AG04450 (cell line): ENCODE data around the gene ST8SIA2. TPM values are rescaled to one million over a fixed set of nuclear protein-coding genes. Genes with fewer than 3 reads are reported as not detected.
A peak's percentile ranks its signal among the peaks of the same experiment; 100 is the strongest.

ENCODE experiments used
- CTCF ChIA-PET: fragments of 300-600, 350-600 bp; formaldehyde crosslinking; extraction: SDS; loops from one replicate; lab custom pipeline; 2022; ENCODE audit warnings: antibody characterized with exemption, inconsistent platforms; lab: Charles Lee
- POLR2A ChIA-PET: fragments of 350-600 bp; formaldehyde crosslinking; extraction: SDS; loops from one replicate; lab custom pipeline; 2021; ENCODE audit warnings: antibody characterized with exemption, inconsistent platforms; lab: Yijun Ruan, JAX
- DNase-seq: peaks from one replicate; pipeline ENCODE4 v3.0.0-alpha.2; 2011; ENCODE audit warnings: low read depth, low spot score
- H3K27ac ChIP-seq: one replicate; pipeline ENCODE4 v1.5.1; 2012; ENCODE audit warnings: low read depth, low read length, control low read depth
- H3K27me3 ChIP-seq: one replicate; pipeline ENCODE4 v1.6.0; 2012; ENCODE audit warnings: low read length; ENCODE audit not compliant: control insufficient read depth, insufficient read depth
- H3K4me3 ChIP-seq: 2 replicates; pipeline ENCODE4 v1.5.1; 2011; ENCODE audit warnings: mild to moderate bottlenecking, low read depth, low read length, control low read depth
- H3K9me3 ChIP-seq: 2 replicates; pipeline ENCODE4 v1.5.1; 2012; ENCODE audit warnings: low read length; ENCODE audit not compliant: control insufficient read depth, insufficient read depth
- polyA plus RNA-seq: library from polyadenylated mRNA; depleted of rRNA; stranded (reverse); fragments of >200 nt; gene quantifications from 2 replicates; pipeline ENCODE4 v1.2.3, GENCODE V29; 2011
- TF ChIP-seq, protein P1 (sequence below): IDR thresholded peaks from 2 replicates; pipeline ENCODE4 v1.5.1; 2011; ENCODE audit warnings: low read depth, low read length, control low read depth, inconsistent platforms

The ST8SIA2 gene
- polyA plus RNA-seq, 1 experiment, result 0.21 TPM

DNA sequence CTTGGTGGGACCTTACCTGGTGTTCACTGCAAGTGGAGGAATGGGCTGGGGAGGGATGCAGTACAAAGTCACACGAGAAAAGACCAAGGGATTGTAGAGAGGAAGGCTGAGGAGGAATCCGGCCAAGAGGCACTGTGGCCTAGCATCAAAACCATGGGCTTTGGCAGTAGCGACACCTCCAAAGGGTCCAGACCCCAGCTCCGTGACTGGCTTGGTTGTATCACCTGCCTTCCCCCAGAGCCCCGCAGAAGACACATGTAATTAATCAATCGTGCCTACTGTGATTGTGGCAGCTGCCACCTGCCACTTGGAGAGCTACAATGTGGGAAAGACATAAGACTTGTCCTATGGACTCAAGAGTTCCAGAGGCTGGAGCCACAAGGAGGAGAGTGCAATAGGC, 54.7 kb downstream of the ST8SIA2 start:
- no peak overlapping the region for H3K27ac ChIP-seq
- no peak overlapping the region for H3K4me3 ChIP-seq
- CTCF ChIA-PET, result no interaction called here
- DNase-seq, result no peak
- peaks cover 2% of the 10 kb centered on the region for H3K27me3 ChIP-seq
- POLR2A ChIA-PET, result no interaction called here
- H3K9me3 ChIP-seq, result no peaks in the 10 kb centered on the region
- TF ChIP-seq, protein P1, sequence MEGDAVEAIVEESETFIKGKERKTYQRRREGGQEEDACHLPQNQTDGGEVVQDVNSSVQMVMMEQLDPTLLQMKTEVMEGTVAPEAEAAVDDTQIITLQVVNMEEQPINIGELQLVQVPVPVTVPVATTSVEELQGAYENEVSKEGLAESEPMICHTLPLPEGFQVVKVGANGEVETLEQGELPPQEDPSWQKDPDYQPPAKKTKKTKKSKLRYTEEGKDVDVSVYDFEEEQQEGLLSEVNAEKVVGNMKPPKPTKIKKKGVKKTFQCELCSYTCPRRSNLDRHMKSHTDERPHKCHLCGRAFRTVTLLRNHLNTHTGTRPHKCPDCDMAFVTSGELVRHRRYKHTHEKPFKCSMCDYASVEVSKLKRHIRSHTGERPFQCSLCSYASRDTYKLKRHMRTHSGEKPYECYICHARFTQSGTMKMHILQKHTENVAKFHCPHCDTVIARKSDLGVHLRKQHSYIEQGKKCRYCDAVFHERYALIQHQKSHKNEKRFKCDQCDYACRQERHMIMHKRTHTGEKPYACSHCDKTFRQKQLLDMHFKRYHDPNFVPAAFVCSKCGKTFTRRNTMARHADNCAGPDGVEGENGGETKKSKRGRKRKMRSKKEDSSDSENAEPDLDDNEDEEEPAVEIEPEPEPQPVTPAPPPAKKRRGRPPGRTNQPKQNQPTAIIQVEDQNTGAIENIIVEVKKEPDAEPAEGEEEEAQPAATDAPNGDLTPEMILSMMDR, result no peak

DNA sequence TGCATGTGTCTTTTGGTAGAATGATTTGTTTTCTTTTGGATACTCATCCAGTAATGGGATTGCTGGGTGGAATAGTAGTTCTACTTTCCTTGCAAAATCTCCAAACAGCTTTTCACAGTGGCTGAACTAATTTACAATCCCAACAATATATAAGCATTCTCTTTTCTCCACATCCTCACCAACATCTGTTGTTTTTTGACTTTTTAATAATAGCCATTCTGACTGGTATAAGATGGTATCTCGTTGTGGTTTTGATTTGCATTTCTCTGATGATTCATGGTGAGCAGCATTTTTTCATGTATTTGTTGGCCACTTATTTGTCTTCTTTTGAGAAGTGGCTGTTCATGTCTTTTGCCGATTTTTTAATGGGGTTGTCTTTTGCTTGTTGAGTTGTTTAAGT, 55.8 kb downstream of the ST8SIA2 start:
- no peak overlapping the region for H3K27ac ChIP-seq
- CTCF ChIA-PET, result no interaction called here
- H3K4me3 ChIP-seq, result no peak overlapping the region
- POLR2A ChIA-PET, result no interaction called here
- H3K27me3 ChIP-seq, result peaks cover 2% of the 10 kb centered on the region
- DNase-seq, result no peak
- H3K9me3 ChIP-seq, result no peaks in the 10 kb centered on the region
- TF ChIP-seq, protein P1, result no peak

DNA sequence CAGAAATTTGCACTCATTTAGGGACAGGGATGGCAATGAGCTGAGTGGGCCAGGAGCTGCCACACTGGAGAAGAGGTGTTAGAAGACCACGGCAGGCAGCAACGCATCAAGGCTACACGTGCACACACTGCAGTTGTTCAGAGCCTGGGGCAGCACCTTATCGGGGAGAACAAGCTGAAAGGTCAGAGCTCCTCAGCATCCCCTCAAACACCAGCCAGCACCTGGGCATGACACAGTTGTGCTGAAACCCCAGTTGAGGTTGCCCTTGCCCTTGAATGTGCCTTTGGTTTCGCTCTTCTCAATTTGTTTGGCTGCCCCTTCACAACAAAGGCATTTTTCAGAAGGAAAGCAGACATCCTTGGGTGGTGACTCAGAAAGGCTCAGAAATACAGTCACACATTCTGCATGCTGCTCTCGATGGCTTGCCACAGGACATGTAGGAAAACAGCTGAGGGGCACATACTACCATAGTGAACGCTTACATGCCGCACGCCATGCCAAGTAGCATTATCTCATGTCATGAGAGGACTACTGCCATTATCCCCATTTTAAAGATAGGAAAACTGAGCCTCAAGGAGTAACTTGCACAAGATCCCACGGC, 57.6 kb downstream of the ST8SIA2 start:
- H3K9me3 ChIP-seq, result no peaks in the 10 kb centered on the region
- peak overlapping the region; percentile 21 for H3K27ac ChIP-seq
- H3K4me3 ChIP-seq, result no peak overlapping the region
- H3K27me3 ChIP-seq, result peaks cover 2% of the 10 kb centered on the region
- DNase-seq, result peak; percentile 7
- POLR2A ChIA-PET, result no interaction called here
- CTCF ChIA-PET, result no interaction called here
- TF ChIP-seq, protein P1, result no peak

DNA sequence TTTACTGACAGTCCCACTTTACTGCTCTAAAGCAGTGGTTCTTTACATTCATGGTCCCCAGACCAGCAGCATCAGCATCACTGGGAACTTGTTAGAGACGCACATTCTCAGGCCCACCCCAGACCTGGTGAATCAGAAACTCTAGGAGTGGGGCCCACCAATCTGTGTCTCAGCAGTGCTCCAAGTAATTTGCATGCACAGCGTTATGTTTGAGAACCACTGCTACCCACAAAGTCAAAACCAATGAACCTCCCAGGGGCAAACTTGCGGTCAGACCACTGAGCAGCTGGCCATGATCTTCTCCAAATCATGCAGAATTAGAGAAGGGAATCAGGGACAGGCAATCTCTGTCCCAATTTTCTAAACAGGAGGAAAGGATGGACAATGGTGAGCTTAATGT, 58.5 kb downstream of the ST8SIA2 start:
- H3K27ac ChIP-seq, result no peak overlapping the region
- H3K9me3 ChIP-seq, result no peaks in the 10 kb centered on the region
- no peak overlapping the region for H3K4me3 ChIP-seq
- ChIA-PET POLR2A (no interaction called here), CTCF (no interaction called here)
- peaks cover 2% of the 10 kb centered on the region for H3K27me3 ChIP-seq
- DNase-seq, result no peak
- TF ChIP-seq, protein P1, result no peak

DNA sequence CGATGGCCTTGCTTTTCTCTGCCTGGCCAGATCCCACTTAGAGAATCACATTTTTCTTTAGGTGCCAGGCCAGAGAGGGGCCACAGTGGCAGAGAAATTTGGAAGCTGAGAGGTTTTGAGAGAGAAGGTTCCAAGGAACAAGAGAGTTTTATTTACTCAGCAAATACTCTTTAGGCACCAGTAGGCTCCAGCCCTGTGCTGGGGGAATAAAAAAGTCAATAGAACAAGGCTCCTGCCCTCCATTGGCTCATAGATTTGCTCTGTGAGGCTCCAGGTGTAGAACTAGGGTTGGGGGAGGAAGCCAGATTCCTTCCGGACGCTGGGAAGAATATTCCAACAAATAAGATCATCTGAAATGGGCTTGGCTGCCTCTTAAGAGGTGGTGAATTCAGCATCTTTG, 59.9 kb downstream of the ST8SIA2 start:
- H3K27me3 ChIP-seq, result peaks cover 2% of the 10 kb centered on the region
- ChIA-PET CTCF (no interaction called here), POLR2A (no interaction called here)
- no peaks in the 10 kb centered on the region for H3K9me3 ChIP-seq
- DNase-seq, result no peak
- TF ChIP-seq, protein P1, result no peak
- no peak overlapping the region for H3K27ac ChIP-seq
- H3K4me3 ChIP-seq, result no peak overlapping the region
